ENCODE data around the gene VRK1.

The VRK1 gene

DNA sequence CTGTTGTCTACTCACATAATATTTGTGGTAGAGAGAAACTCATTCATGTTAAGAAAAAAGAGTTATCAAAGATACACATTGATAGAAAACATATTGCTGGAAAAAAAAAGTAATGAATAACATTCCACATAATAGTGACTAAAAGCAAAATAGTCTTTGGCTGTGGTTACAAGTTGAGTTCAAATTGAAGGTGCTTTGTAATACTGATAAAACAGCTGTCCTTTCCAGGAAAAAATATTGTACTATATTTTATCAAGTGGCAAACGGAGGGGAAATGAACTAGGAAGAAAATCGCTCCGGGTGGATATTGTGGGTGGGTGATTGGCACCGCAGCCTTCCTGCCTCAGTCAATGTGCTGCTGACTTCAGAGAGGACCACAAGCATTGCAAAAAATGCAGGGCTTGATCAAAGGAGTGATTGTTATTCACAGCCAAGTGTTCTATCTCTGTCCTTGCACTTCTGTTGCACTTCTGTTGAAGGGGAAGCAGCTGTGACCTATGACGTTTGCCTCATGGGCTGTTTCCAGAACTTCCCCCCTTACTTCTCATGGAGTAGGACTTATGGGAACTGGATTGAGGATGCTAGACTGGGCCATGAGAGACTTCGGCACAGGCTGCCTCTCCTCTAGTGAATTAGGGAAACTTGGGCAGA lies 114.4 kb downstream of the VRK1 start:
- no peaks in the 10 kb centered on the region for H3K36me3 ChIP-seq (ENCODE audit: control insufficient read depth, insufficient read depth, low read length)
- no peaks in the 10 kb centered on the region for H3K27me3 ChIP-seq (ENCODE audit: control insufficient read depth, insufficient read depth, low read length, poor library complexity, severe bottlenecking)
- no peak overlapping the region for H3K27ac ChIP-seq (ENCODE audit: insufficient read depth, low read depth, low read length, poor library complexity, severe bottlenecking)
- H3K4me3 ChIP-seq (ENCODE audit: insufficient read depth, low read depth, low read length) = no peak overlapping the region
- WGBS, 2 experiments = 93 to 98% methylated on average over 6 of the region's 6 CpGs
- no peaks in the 10 kb centered on the region for H3K4me1 ChIP-seq (ENCODE audit: control insufficient read depth, insufficient read depth, low read length)
- H3K9me3 ChIP-seq (ENCODE audit: control insufficient read depth, low read length) = no peaks in the 10 kb centered on the region

DNA sequence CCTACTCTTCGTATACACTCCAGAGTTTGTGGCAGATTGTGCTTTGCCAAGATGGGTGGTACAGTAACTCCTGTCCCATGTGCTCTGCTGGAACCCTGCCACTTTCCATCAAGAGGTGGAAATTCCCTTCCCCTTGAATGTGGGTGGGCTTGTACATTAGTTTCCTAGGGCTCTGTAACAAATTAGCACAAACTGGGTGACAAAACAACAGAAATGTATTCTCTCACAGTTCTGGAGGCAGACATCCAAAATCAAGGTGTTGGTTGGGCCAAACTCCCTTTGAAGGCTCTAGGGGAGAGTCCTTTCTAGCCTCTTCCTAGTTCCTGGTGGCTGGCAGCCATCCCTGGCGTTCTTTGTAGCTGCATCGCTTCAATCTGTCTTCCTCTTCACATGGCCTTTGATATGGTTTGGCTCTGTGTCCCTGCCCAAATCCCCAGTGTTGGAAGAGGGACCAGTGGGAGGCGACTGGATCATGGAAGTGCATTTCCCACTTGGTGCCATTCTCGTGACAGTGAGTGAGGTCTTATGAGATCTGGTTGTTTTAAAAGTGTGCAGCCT lies 117.5 kb downstream of the VRK1 start:
- H3K4me3 ChIP-seq (ENCODE audit: insufficient read depth, low read depth, low read length) = no peak overlapping the region
- no peaks in the 10 kb centered on the region for H3K9me3 ChIP-seq (ENCODE audit: control insufficient read depth, low read length)
- H3K36me3 ChIP-seq (ENCODE audit: control insufficient read depth, insufficient read depth, low read length) = no peaks in the 10 kb centered on the region
- H3K27me3 ChIP-seq (ENCODE audit: control insufficient read depth, insufficient read depth, low read length, poor library complexity, severe bottlenecking) = no peaks in the 10 kb centered on the region
- H3K27ac ChIP-seq (ENCODE audit: insufficient read depth, low read depth, low read length, poor library complexity, severe bottlenecking) = no peak overlapping the region
- H3K4me1 ChIP-seq (ENCODE audit: control insufficient read depth, insufficient read depth, low read length) = no peaks in the 10 kb centered on the region
- WGBS, 2 experiments = 94 to 98% methylated on average over 5 of the region's 5 CpGs

DNA sequence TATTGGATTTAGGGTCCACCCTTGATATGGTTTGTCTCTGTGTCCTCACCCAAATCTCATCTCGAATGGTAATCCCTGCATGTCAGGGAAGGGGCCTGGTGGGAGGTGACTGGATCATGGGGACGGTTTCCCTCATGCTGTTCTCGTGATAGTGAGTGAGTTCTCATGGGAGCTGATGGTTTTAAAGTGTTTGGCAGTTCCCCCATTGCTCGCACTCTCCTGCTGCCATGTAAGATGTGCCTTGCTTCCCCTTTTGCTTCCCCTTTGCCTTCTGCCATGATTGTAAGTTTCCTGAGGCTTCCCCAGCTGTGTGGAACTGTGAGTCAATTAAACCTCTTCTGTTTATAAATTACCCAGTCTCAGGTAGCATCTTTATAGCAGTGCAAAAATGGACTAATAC lies 118.3 kb downstream of the VRK1 start:
- Histone ChIP-seq H3K4me3 (ENCODE audit: insufficient read depth, low read depth, low read length) (no peak overlapping the region), H3K9me3 (ENCODE audit: control insufficient read depth, low read length) (no peaks in the 10 kb centered on the region), H3K27me3 (ENCODE audit: control insufficient read depth, insufficient read depth, low read length, poor library complexity, severe bottlenecking) (no peaks in the 10 kb centered on the region), H3K36me3 (ENCODE audit: control insufficient read depth, insufficient read depth, low read length) (no peaks in the 10 kb centered on the region), H3K4me1 (ENCODE audit: control insufficient read depth, insufficient read depth, low read length) (no peaks in the 10 kb centered on the region), H3K27ac (ENCODE audit: insufficient read depth, low read depth, low read length, poor library complexity, severe bottlenecking) (no peak overlapping the region)
- 83 to 95% methylated on average over 4 of the region's 4 CpGs for WGBS, 2 experiments

DNA sequence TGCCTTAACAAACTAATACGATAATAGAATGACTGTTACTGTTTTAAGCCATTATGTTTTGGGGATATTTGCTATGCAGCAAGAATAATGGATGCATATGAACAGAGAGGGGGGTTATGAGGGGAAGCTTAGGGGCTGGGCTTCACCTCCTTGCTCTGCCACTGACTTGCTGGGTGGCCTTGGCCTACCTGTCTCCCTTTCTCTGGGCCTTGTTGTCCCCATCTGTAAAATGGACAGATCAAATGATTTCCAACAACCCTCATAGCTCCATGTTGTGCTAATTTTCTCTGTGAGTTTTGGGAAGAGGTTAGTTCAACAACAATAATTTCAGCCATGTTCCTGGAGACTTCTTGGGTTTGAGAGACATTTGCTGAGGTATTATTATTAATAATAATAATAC lies 119.6 kb downstream of the VRK1 start:
- H3K9me3 ChIP-seq (ENCODE audit: control insufficient read depth, low read length) = peaks cover 2% of the 10 kb centered on the region
- no peaks in the 10 kb centered on the region for H3K4me1 ChIP-seq (ENCODE audit: control insufficient read depth, insufficient read depth, low read length)
- WGBS, 2 experiments = 92 to 100% methylated on average over 1 of the region's 1 CpG
- no peak overlapping the region for H3K27ac ChIP-seq (ENCODE audit: insufficient read depth, low read depth, low read length, poor library complexity, severe bottlenecking)
- no peak overlapping the region for H3K4me3 ChIP-seq (ENCODE audit: insufficient read depth, low read depth, low read length)
- H3K36me3 ChIP-seq (ENCODE audit: control insufficient read depth, insufficient read depth, low read length) = no peaks in the 10 kb centered on the region
- H3K27me3 ChIP-seq (ENCODE audit: control insufficient read depth, insufficient read depth, low read length, poor library complexity, severe bottlenecking) = no peaks in the 10 kb centered on the region

DNA sequence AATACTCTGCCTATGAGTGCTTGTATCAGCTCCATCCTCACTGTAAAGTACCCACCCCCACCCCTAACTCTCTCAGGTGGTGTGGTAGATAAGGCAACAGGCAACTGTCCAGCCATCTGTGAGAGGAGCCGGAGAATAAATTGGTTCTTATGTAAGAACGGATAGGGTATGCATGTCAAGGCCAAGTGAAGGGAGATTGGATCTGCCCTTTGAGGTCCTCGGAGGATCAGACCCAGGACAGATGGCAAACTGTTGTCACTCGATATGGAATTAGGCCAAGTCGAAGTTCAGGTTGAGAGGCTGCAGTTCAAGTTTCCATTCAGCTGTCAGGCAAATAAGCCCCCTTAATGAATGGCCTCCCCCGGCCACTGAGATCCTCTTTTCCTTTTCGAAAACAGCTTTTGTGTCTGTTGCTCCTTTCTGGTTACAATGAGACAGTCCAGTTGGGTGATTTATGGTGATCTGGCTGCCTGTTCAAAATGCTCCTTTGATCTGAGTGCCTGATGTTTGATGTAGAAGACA lies 120.3 kb downstream of the VRK1 start:
- H3K36me3 ChIP-seq (ENCODE audit: control insufficient read depth, insufficient read depth, low read length) = no peaks in the 10 kb centered on the region
- no peaks in the 10 kb centered on the region for H3K4me1 ChIP-seq (ENCODE audit: control insufficient read depth, insufficient read depth, low read length)
- no peak overlapping the region for H3K27ac ChIP-seq (ENCODE audit: insufficient read depth, low read depth, low read length, poor library complexity, severe bottlenecking)
- no peaks in the 10 kb centered on the region for H3K27me3 ChIP-seq (ENCODE audit: control insufficient read depth, insufficient read depth, low read length, poor library complexity, severe bottlenecking)
- H3K4me3 ChIP-seq (ENCODE audit: insufficient read depth, low read depth, low read length) = no peak overlapping the region
- 92% methylated on average over 7 of the region's 7 CpGs for WGBS, 2 experiments
- peaks cover 2% of the 10 kb centered on the region for H3K9me3 ChIP-seq (ENCODE audit: control insufficient read depth, low read length)

DNA sequence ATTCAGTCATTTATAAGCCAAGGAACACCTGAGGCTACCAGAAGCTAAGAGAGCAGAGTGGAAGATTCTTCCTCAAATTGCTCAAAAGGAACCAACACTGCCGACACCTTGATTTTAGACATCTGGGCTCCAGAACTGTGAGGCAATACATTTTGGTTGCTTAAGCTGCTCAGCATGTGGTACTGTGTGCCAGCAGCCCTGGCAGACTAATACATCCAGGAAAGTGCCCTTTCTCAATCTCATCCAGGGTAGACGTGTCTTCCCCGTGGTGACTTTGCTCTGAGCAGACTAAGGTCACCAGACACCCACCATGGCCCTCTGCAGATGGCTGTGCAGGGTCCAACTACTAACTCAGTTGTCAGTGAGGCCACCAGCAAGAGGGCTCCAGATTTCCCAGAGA lies 122.8 kb downstream of the VRK1 start:
- H3K9me3 ChIP-seq (ENCODE audit: control insufficient read depth, low read length) = peaks cover 2% of the 10 kb centered on the region
- H3K4me1 ChIP-seq (ENCODE audit: control insufficient read depth, insufficient read depth, low read length) = peaks cover 3% of the 10 kb centered on the region
- H3K27ac ChIP-seq (ENCODE audit: insufficient read depth, low read depth, low read length, poor library complexity, severe bottlenecking) = no peak overlapping the region
- H3K27me3 ChIP-seq (ENCODE audit: control insufficient read depth, insufficient read depth, low read length, poor library complexity, severe bottlenecking) = no peaks in the 10 kb centered on the region
- H3K4me3 ChIP-seq (ENCODE audit: insufficient read depth, low read depth, low read length) = no peak overlapping the region
- H3K36me3 ChIP-seq (ENCODE audit: control insufficient read depth, insufficient read depth, low read length) = no peaks in the 10 kb centered on the region
- 89 to 92% methylated on average over 3 of the region's 3 CpGs for WGBS, 2 experiments

DNA sequence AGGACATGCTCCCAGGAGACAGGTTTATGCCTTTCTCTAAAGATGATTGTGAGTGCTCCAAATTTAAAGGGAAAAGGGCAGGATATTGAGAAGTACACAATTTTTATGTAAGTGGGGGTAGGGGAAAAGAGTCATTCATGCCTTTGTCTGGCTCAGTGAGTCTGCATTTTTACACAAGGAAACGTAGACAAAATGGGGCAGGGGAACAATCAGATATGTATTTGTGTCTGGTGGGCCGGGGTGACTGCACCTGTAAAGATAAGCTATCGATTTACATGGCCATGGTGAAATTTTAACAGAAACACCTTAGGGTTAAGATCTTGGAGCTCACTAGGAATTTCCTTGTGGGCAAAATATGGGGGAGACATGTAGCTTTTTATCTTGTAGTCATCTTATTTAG lies 123.6 kb downstream of the VRK1 start:
- Histone ChIP-seq H3K27ac (ENCODE audit: insufficient read depth, low read depth, low read length, poor library complexity, severe bottlenecking) (no peak overlapping the region), H3K27me3 (ENCODE audit: control insufficient read depth, insufficient read depth, low read length, poor library complexity, severe bottlenecking) (no peaks in the 10 kb centered on the region), H3K4me1 (ENCODE audit: control insufficient read depth, insufficient read depth, low read length) (peaks cover 11% of the 10 kb centered on the region), H3K4me3 (ENCODE audit: insufficient read depth, low read depth, low read length) (no peak overlapping the region), H3K9me3 (ENCODE audit: control insufficient read depth, low read length) (peaks cover 2% of the 10 kb centered on the region), H3K36me3 (ENCODE audit: control insufficient read depth, insufficient read depth, low read length) (no peaks in the 10 kb centered on the region)
- WGBS, 2 experiments = 93 to 94% methylated on average over 3 of the region's 3 CpGs

DNA sequence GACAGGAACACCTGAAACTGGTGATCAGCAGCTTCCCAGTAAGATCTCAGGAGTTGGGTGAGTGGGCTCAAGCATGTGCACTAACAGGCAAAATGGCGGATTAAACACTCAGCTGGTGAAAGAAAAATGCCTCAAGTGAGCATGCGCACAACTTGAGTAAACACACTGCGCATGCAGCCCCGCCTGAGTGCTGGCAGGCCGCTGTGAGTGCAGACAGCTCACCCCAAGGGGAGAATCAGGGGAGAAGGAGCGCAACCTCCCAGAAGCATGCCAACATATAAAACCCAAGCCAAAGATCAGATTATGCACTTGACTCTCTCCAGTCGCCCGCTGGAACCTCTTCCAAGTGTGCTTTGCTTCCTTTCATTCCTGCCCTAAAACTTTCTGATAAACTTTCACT lies 125.8 kb downstream of the VRK1 start:
- 94 to 95% methylated on average over 8 of the region's 8 CpGs for WGBS, 2 experiments
- H3K27me3 ChIP-seq (ENCODE audit: control insufficient read depth, insufficient read depth, low read length, poor library complexity, severe bottlenecking) = no peaks in the 10 kb centered on the region
- peaks cover 12% of the 10 kb centered on the region for H3K4me1 ChIP-seq (ENCODE audit: control insufficient read depth, insufficient read depth, low read length)
- no peak overlapping the region for H3K4me3 ChIP-seq (ENCODE audit: insufficient read depth, low read depth, low read length)
- H3K27ac ChIP-seq (ENCODE audit: insufficient read depth, low read depth, low read length, poor library complexity, severe bottlenecking) = no peak overlapping the region
- H3K9me3 ChIP-seq (ENCODE audit: control insufficient read depth, low read length) = peaks cover 2% of the 10 kb centered on the region
- H3K36me3 ChIP-seq (ENCODE audit: control insufficient read depth, insufficient read depth, low read length) = no peaks in the 10 kb centered on the region

DNA sequence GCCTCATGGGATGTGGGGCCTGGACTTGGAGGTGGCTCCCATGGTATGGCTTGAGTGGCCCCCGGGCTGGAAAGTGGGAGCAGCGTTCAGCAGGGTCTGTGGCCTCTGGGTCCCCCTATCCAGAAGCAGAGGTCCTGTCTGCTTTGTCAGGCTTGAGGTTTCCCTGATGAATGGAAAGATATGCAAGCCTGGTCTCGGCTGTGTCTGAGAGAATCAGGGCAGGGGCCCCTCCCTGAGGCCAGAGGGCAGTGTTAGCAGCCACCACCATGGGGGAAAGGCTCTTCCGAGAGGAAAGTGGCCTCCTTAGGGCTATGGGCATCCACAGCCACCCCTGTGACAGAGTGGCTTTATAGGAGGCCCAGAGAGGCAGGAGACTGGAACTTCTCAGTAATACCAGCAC lies 128.2 kb downstream of the VRK1 start:
- no peaks in the 10 kb centered on the region for H3K27me3 ChIP-seq (ENCODE audit: control insufficient read depth, insufficient read depth, low read length, poor library complexity, severe bottlenecking)

DNA sequence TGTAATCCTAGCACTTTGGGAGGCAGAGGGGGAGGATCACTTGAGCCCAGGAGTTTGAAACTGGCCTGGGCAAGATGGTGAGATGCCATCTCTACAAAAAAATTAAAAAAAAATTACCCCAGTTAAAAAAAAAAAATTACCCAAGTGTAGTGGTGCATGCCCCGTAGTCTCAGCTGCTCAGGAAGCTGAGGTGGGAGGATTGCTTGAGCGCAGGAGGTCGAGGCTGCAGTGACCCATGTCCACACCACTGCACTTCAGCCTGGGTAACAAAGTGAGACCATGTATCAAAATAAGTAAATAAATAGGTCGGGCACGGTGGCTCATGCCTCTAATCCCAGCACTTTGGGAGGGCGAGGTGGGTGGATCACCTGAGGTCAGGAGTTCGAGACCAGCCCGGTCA lies 128.8 kb downstream of the VRK1 start:
- WGBS, 2 experiments = 94% methylated on average over 8 of the region's 8 CpGs
- Histone ChIP-seq H3K4me3 (ENCODE audit: insufficient read depth, low read depth, low read length) (no peak overlapping the region), H3K9me3 (ENCODE audit: control insufficient read depth, low read length) (peaks cover 2% of the 10 kb centered on the region), H3K36me3 (ENCODE audit: control insufficient read depth, insufficient read depth, low read length) (no peaks in the 10 kb centered on the region), H3K27me3 (ENCODE audit: control insufficient read depth, insufficient read depth, low read length, poor library complexity, severe bottlenecking) (no peaks in the 10 kb centered on the region), H3K4me1 (ENCODE audit: control insufficient read depth, insufficient read depth, low read length) (peaks cover 12% of the 10 kb centered on the region), H3K27ac (ENCODE audit: insufficient read depth, low read depth, low read length, poor library complexity, severe bottlenecking) (no peak overlapping the region)

More for the DNA sequence above, 128.2 kb downstream of the VRK1 start:
- no peak overlapping the region for H3K4me3 ChIP-seq (ENCODE audit: insufficient read depth, low read depth, low read length)
- peaks cover 12% of the 10 kb centered on the region for H3K4me1 ChIP-seq (ENCODE audit: control insufficient read depth, insufficient read depth, low read length)
- peaks cover 2% of the 10 kb centered on the region for H3K9me3 ChIP-seq (ENCODE audit: control insufficient read depth, low read length)
- no peaks in the 10 kb centered on the region for H3K36me3 ChIP-seq (ENCODE audit: control insufficient read depth, insufficient read depth, low read length)
- WGBS, 2 experiments = 68 to 69% methylated on average over 4 of the region's 4 CpGs
- no peak overlapping the region for H3K27ac ChIP-seq (ENCODE audit: insufficient read depth, low read depth, low read length, poor library complexity, severe bottlenecking)
